Transverse colon (tissue), 4 donors: Measurements from ENCODE around the gene JAZF1.

Experiments
- EP300 ChIP-seq: sonication (generic); formaldehyde crosslinking; IDR thresholded peaks from one replicate; pipeline ENCODE4 v1.6.1; 2017; ENCODE audit warnings: antibody characterized with exemption, low read depth
- POLR2A ChIP-seq: fragments of 450-650 bp; IDR thresholded peaks from one replicate; pipeline ENCODE4 v1.6.1; 2016; ENCODE audit warnings: antibody characterized with exemption, mild to moderate bottlenecking, moderate library complexity
- POLR2AphosphoS5 ChIP-seq, 3 donors: sonication (generic); formaldehyde crosslinking; IDR thresholded peaks; one replicate each; pipeline ENCODE4 v1.6.1; 2016; ENCODE audit warnings: antibody characterized with exemption in 3 of 3
- TF ChIP-seq, protein P1 (sequence below), 5 experiments: fragments of 200-600 bp in 3 of 5; fragments of 450-650 bp in 2 of 5; sonication (generic) in 3 of 5; IDR thresholded peaks; 1 replicate in 2 of 5; 2 replicates in 3 of 5; pipeline ENCODE4 v1.5.1; 2016 to 2017; ENCODE audit warnings: antibody characterized with exemption in 5 of 5, inconsistent platforms in 3 of 5, mild to moderate bottlenecking in 2 of 5, moderate library complexity in 1 of 5

DNA sequence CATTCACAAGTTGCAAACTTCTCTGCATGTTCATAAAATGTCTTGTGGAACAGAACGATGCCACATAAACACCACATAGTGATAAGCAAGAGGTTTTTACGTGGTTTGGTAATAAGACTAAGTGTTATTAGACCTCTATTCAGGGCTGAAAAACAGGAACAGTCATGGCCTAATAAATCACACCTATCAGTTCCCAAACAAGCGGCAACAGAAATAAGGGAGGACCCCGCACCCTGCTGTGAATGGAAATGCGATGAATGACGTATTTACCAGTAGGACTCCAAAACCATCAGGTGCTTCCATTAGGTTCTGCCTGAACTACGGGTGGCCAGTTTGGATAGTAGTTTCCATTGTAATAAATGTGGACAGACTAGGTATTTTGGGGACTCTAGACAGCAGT, 311.5 kb downstream of the JAZF1 start:
- TF ChIP-seq EP300 (no peak), POLR2A (no peak), POLR2AphosphoS5 (IDR thresholded peaks at IDR 0.05) (no peak)
- TF ChIP-seq, protein P1, sequence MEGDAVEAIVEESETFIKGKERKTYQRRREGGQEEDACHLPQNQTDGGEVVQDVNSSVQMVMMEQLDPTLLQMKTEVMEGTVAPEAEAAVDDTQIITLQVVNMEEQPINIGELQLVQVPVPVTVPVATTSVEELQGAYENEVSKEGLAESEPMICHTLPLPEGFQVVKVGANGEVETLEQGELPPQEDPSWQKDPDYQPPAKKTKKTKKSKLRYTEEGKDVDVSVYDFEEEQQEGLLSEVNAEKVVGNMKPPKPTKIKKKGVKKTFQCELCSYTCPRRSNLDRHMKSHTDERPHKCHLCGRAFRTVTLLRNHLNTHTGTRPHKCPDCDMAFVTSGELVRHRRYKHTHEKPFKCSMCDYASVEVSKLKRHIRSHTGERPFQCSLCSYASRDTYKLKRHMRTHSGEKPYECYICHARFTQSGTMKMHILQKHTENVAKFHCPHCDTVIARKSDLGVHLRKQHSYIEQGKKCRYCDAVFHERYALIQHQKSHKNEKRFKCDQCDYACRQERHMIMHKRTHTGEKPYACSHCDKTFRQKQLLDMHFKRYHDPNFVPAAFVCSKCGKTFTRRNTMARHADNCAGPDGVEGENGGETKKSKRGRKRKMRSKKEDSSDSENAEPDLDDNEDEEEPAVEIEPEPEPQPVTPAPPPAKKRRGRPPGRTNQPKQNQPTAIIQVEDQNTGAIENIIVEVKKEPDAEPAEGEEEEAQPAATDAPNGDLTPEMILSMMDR (IDR thresholded peaks at IDR 0.05): no peak
